Type B pancreatic cell (in vitro differentiated cells): Measurements from ENCODE around the gene EFR3B. TPM values are rescaled to one million over a fixed set of nuclear protein-coding genes. Genes with fewer than 3 reads are reported as not detected.
A peak's percentile ranks its signal among the peaks of the same experiment; 100 is the strongest.

Source experiments
- DNase-seq: peaks from one replicate; pipeline ENCODE4 v3.0.0; 2021; ENCODE audit warnings: mixed read lengths; ENCODE audit not compliant: unreplicated experiment; ENCODE audit errors: extremely low spot score
- H3K27ac Mint-ChIP-seq: 2 replicates; pipeline ENCODE4 v1.8.0; 2021; ENCODE audit warnings: mild to moderate bottlenecking, mixed read lengths
- H3K27me3 Mint-ChIP-seq: 2 replicates; pipeline ENCODE4 v1.8.0; 2021; ENCODE audit warnings: mixed read lengths
- H3K36me3 Mint-ChIP-seq: 2 replicates; pipeline ENCODE4 v1.8.0; 2021; ENCODE audit warnings: mixed read lengths
- H3K4me1 Mint-ChIP-seq: one replicate; pipeline ENCODE4 v1.8.0; 2021; ENCODE audit warnings: mixed read lengths; ENCODE audit not compliant: unreplicated experiment
- H3K4me3 Mint-ChIP-seq: 2 replicates; pipeline ENCODE4 v1.8.0; 2021; ENCODE audit warnings: mild to moderate bottlenecking, mixed read lengths
- H3K9me3 Mint-ChIP-seq: 2 replicates; pipeline ENCODE4 v1.8.0; 2021; ENCODE audit warnings: mixed read lengths
- CTCF ChIP-seq: fragments of 200-600 bp; sonication (generic); conservative IDR thresholded peaks from 2 replicates; pipeline ENCODE4 v1.5.0; 2021; ENCODE audit warnings: antibody characterized with exemption, mild to moderate bottlenecking
- total RNA-seq: library from RNA; stranded (reverse); gene quantifications from 2 replicates; pipeline ENCODE4 v1.2.1, GENCODE V29; 2021; ENCODE audit warnings: low replicate concordance

Gene EFR3B
- total RNA-seq, 1 donor from 2014 or later: 12.4 TPM

DNA sequence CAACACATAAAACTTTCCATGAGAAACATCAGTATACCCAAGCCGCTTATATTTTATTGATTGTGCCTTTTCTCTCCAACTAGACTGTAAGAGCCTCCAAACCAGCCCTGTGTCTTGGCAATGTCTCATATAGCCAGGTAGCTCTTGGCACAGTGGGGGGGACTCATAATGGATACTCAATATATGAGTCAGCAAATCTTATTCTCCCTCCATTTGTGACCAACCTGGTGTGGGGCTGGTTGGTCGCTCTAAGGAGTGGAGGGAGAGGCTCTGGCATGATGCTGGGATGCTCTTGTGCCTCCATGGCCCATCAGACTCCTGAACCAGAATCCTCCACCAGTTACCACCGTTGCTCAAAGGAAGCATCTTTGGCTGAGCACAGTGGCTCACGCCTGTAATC lies 32.0 kb downstream of the EFR3B start:
- peaks cover 25% of the 10 kb centered on the region for H3K4me1 Mint-ChIP-seq
- peaks cover 10% of the 10 kb centered on the region for H3K36me3 Mint-ChIP-seq
- no peaks in the 10 kb centered on the region for H3K9me3 Mint-ChIP-seq
- H3K4me3 Mint-ChIP-seq: no peak overlapping the region
- DNase-seq: no peak
- H3K27ac Mint-ChIP-seq: no peak overlapping the region
- peaks cover 5% of the 10 kb centered on the region for H3K27me3 Mint-ChIP-seq
- TF ChIP-seq CTCF: no peak

DNA sequence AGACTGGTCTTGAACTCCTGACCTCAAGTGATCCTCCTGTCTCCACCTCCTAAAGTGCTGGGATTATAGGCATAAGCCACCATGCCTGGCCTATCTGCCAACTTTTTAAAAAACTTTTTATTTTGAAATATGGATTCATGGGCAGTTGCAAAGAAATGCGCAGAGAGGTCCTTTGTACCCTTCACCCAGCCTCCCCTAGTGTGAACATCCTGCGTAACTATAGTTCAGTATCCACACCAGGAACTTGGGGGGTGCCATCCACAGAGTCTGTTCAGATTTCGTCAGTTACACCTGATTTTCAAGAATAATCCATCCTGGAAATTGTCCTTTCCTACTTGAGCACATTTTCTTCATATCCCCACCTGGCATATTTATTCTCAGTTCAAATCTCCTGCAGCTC lies 33.0 kb downstream of the EFR3B start:
- no peak for DNase-seq
- H3K27me3 Mint-ChIP-seq: peaks cover 5% of the 10 kb centered on the region
- no peak for TF ChIP-seq CTCF
- no peaks in the 10 kb centered on the region for H3K9me3 Mint-ChIP-seq
- no peak overlapping the region for H3K27ac Mint-ChIP-seq
- H3K4me1 Mint-ChIP-seq: peaks cover 26% of the 10 kb centered on the region
- peaks cover 10% of the 10 kb centered on the region for H3K36me3 Mint-ChIP-seq
- H3K4me3 Mint-ChIP-seq: no peak overlapping the region

- H3K4me3 Mint-ChIP-seq: peak overlapping the region; percentile 23
- DNase-seq: no peak
- peaks cover 10% of the 10 kb centered on the region for H3K36me3 Mint-ChIP-seq
- H3K9me3 Mint-ChIP-seq: no peaks in the 10 kb centered on the region
- no peak overlapping the region for H3K27ac Mint-ChIP-seq
- peaks cover 26% of the 10 kb centered on the region for H3K4me1 Mint-ChIP-seq
- H3K27me3 Mint-ChIP-seq: peaks cover 8% of the 10 kb centered on the region
- no peak for TF ChIP-seq CTCF
Measured at GRCh38 chr2:25076749-25077148, 34.9 kb downstream of the EFR3B start.

DNA sequence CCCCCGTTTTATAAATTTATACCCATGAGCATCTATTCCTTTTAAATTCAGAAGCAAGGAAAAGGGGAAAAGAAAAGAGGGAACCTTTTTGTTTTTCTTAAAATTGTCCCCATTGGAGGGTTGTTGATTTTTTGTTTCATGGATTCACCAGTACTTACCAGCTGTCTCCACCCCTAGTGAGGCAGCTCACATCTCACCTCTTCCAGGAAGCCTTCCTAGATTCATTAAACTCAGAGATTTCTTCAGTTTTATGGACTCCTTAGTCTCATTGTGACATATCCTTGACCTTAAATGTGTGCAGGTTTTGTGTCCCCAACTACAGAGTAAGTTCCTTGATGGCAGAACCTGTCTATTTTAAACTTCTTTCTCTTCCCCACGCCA lies 35.9 kb downstream of the EFR3B start:
- no peaks in the 10 kb centered on the region for H3K9me3 Mint-ChIP-seq
- no peak overlapping the region for H3K4me3 Mint-ChIP-seq
- peaks cover 8% of the 10 kb centered on the region for H3K36me3 Mint-ChIP-seq
- no peak for DNase-seq
- H3K27me3 Mint-ChIP-seq: peaks cover 8% of the 10 kb centered on the region
- TF ChIP-seq CTCF: no peak
- peak overlapping the region; percentile 9 for H3K27ac Mint-ChIP-seq
- H3K4me1 Mint-ChIP-seq: peaks cover 24% of the 10 kb centered on the region

GRCh38 chr2:25078170-25079049 lies 36.5 kb downstream of the EFR3B start:
- no peak overlapping the region for H3K4me3 Mint-ChIP-seq
- DNase-seq: no peak
- H3K36me3 Mint-ChIP-seq: peaks cover 7% of the 10 kb centered on the region
- H3K27ac Mint-ChIP-seq: peak overlapping the region; percentile 9
- H3K9me3 Mint-ChIP-seq: no peaks in the 10 kb centered on the region
- no peak for TF ChIP-seq CTCF
- peaks cover 22% of the 10 kb centered on the region for H3K4me1 Mint-ChIP-seq
- H3K27me3 Mint-ChIP-seq: peaks cover 8% of the 10 kb centered on the region
